COLO668 (cell line): Measurements from ENCODE around the gene SLC9A5.

Experiments
- DNase-seq: peaks from one replicate; lab custom pipeline; 2025; ENCODE audit not compliant: unreplicated experiment; lab: John Stamatoyannopoulos, UW

SLC9A5 gene

DNA sequence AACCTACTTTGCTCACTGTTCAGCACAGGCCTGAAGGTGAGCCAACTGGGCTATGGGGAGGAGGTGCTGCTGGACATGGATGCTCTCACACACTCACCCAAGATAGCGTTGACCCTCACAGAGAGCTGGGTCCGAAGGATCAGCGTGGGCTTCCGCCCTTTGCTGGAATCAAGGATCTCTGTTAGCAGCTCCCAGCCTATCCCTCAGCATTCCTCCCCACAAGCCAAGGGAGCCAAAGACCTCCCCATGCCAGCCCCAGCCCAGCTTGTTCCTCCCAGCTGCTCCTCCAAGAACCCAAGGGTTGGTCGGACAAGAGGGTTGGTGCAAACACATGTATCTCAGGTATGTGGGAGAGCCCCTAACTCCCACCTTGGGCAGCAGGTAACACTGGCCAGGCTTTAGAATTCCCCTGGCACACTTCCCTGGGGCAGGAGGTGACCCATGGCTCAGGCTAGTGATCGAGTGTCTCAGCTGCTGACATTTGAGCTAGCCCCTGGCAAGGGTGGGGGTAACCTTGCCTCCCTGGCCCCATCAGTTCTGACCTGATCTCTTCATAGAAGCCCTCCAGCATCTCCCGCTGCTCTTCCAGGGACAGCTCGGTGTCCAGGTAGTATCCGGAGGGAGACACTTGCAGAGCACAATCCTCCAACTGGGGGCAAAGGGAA, 9.8 kb upstream of the SLC9A5 start:
- DNase-seq = no peak

DNA sequence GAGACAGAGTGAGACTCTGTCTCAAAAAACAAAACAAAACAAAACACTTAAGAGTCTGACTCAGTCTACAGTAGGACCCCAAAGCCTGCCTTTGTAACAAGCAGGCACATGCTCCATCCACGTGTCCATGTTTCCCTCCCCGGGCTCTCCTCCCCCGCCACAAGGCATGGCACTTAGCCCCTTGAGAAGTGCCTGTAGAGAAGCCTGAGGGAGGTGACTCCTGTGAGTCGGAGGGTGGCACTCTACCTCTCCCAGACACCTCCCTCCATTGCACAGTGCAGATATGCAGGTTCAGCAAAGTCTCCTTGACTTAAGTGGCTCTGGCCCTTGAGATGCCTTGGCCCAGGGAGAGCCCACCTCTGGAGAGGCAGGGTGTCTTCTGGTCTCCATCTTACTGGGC, 8.3 kb upstream of the SLC9A5 start:
- DNase-seq = no peak

DNA sequence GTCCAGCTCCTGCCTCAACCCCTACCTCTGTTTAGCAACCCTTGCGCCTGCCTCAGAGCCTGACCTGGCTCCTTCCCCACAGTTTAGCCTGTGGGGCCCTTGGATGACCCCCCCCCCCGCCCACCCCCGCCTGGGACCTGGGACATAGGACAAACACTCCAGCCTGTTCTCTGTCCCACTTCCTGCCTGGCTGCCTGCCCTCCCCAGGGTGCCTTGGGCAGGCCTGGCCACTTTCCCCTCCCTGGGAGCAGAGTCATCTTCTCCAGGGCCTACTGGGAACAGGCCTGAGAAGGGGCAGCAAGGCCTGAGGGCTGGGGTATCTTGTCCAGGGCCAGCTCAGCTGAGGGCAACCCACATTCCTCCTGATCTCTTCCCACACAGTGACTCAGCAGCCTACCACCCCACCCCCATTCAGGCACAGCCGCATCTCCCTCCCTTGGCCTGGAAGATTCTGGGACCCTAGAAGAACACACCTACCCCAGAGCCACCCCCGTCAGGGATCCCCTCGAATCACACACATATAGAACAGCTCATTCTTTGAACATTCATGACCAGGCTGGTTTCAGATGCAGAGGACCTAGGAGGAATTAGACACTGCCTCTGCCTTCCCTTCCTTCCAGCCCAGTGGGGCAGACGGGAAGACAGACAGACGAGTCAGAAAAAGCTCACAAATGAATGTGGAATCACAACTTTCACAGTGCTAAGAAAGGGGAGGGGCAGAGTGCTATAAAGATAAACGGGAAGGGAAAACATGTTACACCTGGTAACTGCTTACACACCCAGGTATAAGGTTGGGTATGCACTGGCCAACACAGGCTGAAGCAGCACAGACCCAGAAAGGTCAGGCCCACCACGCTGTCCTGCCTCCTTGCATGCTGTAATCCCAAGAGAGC, 7.5 kb upstream of the SLC9A5 start:
- no peak for DNase-seq

DNA sequence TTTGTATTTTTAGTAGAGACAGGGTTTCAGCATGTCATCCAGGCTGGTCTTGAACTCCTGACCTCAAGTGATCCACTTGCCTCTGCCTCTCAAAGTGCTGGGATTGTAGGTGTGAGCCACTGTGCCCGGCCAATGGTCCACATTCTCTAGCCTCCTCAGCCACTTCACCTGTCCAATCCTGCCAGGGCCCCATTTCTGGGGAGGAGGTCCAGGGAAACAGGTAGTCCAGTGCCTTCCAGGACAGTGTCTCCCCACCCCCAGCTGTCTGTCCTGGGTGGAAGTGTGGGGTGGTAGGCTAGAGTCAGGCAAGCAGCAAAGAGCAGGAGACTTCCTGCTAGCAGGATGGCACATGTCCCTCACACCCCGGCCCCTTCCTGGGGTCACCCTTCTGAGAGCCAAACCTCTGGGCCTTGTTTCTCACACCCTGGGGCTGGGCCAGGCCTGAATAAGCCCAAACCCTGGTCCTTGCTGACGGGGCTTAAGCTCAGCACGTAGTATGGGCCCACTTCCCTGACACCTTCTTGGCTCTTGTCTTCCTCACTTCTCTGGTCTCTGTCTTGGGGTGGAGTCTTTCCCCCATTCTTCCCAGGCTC, 6.5 kb upstream of the SLC9A5 start:
- DNase-seq = no peak

DNA sequence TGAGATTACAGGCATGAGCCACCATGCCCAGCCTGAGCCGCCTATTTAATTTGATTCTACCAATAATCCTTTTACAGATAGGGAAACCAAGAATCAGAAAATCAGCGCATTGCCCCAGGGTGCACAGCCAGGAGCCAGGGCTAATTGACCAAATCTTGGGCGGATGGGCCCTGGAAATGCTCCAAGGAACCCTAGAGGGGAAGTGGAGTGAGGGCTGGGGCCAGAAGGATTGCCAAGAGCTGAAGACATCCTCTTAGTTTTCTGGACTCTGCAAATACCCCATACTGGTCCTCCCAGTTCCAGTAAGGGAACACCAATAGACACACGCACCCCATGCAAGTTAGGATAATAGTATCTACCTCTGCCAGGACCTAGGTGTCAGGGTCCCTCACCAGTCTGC, 5.3 kb upstream of the SLC9A5 start:
- no peak for DNase-seq

DNA sequence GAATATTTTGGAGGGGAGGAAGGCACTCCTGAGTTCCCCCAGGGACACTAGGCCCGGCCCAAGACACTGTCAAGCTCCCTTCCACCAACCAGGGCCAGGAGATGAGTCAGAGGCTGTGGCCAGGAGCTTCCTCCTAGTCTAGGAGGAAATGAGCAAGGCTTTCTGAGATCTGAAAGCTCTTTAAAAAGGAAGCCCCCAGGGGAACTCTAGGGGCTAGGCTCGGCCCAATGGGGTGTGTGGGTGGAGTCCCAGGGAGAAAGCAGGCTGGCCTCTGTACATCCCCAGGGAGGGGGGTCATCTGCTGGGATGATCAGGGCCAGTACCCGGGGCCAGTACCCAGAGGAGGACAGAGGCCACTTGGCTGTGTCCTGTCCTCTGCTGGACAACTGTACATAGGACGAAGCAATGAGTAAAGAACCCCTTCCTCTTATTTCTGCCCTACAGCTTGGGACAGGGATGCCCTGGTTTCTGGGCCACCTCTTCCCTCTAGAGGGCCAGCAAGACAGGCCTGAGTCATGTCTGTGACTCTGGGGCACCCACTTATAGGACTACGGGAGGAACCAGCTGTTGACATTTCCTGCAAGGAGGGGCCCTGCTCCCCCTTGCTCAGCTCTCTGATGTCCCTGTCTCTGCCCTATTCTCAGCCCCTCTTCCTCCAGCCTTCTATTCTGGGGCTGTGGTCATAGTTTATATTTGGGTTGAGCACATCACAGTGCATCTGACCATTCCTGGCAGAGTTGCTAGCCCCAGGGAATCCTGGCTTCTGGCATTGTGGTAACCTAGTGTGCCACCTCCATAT, 4.2 kb upstream of the SLC9A5 start:
- DNase-seq = no peak

DNA sequence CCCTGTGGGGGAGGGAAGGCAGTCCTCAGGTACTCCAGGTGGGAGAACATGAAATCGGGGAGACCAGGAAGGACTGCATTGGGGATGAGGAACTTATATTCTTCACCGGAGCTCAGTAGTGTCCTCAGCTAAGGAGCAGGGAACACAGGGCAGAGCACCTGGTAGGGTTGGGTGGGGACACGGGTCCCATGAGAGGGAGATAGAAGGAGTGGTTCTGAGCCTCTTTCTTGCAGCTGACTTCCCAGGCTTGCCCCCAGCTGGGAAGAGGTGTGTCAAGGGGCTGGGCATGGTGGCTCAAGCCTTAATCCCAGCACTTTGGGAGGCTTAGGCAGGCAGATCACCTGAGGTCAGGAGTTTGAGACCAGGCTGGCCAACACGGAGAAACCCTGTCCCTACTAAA, 3.6 kb upstream of the SLC9A5 start:
- DNase-seq = no peak

DNA sequence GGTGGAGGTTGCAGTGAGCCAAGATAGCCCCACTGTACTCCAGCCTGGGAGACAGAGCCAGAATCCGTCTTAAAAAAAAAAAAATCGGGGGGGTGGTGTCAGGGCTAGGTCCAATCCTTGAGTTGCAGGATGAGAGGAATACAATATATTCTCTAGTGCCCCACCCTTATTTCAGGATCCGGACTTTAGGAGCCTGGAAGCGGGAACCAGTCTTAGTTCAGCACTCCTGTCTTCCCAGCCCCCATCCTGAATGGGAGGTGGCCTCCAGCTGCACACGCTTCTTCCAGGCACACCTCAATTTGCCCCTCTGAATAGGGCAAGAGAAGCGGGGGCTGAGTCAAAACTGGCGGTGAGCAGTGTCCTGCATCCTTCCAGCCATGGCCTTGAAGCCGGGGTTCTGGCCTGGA, 3.1 kb upstream of the SLC9A5 start:
- no peak for DNase-seq

DNA sequence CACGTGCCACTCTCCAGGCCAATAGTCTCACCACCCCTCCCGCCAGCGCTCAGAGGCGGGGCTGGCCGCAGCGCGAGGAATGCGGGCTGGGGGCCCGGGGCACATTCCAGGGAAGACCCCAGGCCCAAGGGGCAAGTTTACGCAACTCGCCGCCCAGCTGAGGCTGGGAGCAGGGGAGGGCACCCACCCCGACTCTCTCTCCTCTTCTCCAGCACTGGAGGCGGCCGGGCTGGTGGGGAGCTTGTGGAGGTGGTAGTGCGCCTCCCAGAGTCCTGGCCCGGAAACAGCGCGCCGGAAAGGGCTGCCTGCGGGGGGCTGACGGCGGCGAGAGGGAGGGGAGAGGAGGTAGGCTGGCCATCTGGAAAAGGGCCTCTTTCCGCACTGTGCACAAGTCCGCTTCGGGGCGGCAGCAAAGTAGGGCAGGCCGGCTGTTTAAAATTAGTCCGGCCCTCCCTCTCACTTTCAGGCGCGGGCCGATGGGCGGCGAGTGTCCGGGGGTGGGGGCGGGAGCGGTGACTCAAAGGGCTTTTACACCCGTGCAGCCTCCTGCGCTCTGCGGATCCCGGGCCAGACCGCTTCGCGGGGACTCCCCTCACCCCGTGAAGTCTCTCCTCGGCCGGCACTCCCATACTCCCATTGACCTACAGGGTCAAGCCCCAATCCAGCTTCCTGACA, 2.6 kb upstream of the SLC9A5 start:
- DNase-seq = peak; percentile 76

DNA sequence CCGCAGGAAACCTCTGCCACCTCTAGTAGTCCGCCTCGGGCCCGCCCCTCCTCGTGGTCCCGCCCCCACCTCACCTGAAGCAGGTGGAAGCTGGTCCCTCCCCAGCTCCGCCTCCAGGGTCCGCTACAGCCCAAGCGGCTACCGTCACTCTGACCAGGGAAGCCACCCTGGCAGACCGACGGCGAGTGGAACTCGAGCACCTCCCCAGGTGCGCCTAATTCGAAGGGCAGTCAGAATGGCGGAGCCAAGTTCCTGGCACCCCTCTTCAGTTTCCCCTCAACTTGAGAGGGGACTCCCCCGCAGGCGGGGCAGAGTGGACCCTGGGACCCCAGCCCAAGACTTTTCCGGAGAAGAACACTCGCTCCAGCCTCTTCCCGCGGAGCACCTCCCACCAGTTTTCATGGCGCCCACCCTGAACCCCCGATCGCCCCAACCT, 2.0 kb upstream of the SLC9A5 start:
- peak; percentile 93 for DNase-seq

DNA sequence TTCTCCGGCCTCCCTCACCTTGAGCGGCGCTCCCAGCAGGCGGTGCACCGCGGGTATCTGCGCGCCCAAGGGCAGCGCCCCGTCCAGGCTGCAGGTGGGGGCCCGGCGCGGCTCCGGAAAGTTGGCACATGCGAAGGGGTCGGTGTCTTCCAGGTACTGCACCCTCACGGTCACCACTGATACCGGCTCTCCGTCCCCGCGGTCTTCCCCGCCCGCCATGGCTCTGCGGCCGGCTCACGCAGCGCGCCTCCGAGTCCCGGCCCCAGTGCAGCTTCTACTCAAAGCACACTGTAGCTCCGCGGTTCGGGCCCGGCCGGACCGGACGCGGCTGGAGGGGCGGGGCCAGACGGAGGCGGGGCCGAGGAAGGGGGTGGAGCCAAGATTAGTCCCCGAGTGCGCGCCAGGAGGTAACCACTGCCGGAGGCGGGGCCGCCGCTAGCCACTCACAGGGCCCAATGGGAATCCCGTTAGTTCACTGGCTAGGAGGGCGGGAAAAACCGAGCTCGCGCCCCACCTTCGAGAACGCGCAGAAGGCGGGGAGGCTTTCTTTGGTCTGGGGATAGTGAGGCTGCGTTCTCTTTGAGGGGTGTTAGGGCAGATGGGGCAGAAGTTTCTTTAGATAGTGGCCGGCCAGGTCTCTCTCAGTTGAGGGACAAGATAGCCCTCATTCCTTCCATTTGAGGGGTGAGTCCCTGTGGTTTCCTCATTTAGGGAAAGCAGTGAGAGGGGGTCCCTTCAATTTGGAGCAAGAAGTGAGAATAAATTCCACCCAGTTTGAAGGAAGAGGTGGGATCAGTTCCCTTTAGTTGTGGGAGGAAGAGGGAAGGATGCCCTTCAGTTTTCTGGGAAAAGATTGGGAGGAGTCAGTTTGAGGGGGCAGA, 1.3 kb upstream of the SLC9A5 start, which contains the start of gene FHOD1:
FHOD1 (minus strand) TSS at position 290 of the 881 bp plus-strand sequence; CDS start at position 219, 71 bp downstream.
- peak; percentile 86 for DNase-seq

DNA sequence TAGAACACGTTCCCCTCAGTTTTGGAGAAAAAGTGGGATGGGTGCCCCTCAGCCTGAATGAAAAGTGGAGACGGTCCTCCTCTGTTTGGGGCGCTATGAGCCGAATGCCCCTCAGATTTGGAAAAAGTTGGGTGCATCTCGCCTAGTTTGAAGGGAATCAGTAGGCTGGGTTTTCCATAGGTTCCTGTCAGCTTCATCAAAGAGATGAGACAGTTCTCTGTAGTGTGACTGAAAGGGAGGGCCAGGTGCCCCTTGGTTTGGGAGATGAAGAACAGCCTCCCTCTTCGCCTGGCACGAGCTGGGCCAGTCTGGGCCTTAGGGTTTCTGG, 742 bp upstream of the SLC9A5 start:
- no peak for DNase-seq

DNA sequence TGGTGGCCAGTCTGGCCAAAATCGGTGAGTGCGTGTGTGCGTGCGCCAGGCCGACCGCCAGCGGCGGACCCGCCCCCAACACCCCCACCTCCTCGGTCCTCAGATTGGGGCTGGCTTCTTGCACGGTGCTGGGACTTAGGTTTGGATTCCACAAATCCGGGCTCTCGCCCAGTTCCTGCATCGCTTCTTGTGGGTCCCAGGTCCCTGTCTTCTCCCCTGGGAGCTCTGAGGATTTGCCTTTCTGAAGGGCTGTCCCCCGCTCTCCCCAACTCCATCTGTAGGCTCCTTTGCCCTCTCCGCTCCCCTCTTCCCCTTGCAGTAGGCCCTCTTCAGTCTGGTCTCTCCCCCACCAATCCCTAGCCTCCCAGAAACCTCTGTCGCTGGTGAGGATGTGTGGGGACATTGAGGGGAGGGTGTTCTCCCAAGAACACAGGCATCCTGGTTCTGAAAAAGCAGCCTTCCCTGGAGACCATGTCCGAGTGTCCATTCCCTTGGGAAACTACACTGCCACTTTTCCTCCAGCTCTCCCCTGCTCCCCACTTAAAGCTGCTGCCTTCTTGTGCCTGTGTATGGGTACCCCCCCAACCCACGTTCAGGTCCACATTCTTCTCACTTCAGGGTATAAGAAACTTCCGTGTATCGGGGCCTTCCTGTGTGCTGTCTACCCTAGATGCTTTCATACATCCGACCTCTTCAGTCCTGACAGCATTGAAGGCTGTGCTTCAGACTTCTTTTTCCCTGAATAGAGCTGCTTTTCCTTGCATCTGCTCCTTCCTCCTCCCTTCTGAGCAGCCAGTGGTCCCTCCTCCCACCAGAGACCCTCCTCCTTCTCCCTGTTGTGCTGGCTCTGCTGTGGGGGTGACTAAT, 632 bp downstream of the SLC9A5 start:
- DNase-seq = no peak

DNA sequence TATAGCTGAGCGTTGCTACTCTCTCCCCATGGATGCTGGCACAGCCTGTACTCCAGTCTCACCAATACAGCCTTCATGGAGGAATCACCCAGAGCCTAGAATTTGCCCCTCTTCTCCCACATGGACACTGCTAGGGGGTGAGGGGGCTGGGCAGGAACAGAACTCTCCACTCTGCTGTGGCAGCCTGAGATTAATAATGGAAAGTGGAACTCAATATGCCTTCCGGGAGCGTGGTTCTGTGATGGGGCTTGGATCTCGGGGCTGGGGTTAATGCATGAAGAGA, 1.2 kb downstream of the SLC9A5 start:
- no peak for DNase-seq

DNA sequence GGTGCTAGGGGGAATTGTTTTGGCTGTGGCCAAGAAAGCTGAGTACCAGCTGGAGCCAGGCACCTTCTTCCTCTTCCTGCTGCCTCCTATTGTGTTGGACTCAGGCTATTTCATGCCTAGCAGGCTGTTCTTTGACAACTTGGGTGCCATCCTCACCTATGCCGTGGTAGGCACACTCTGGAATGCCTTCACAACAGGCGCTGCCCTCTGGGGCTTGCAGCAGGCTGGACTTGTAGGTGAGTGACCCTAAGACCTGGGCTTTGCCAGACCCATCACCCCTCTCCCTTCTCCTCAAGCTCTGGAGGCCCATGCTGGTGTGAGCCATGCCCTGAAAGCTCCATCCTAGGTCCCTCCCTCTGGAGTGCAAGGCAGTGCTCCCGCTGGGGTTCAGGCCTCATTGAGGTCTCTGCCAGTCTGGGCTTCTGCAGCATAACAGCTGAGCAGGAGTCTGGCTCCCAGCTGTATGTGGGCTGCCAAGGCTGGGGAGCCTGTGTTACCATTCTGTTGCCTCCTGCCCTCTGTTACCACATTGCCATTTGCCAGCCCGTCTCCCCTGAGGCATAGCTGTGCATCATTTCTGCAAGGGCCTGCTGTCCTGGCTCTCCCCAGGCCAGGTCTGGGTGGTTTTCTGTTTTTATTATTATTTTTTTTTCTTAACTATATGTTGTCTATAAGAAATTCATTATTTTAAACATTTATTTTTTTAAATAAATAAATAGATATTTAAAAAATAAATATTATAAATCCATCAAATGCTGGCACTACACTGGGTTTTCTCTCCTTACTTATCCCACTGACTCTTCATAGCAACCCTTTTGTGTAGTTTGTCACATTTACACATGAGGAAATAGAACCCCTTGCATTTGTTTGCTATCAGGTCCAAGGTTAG, 4.1 kb downstream of the SLC9A5 start:
- no peak for DNase-seq

DNA sequence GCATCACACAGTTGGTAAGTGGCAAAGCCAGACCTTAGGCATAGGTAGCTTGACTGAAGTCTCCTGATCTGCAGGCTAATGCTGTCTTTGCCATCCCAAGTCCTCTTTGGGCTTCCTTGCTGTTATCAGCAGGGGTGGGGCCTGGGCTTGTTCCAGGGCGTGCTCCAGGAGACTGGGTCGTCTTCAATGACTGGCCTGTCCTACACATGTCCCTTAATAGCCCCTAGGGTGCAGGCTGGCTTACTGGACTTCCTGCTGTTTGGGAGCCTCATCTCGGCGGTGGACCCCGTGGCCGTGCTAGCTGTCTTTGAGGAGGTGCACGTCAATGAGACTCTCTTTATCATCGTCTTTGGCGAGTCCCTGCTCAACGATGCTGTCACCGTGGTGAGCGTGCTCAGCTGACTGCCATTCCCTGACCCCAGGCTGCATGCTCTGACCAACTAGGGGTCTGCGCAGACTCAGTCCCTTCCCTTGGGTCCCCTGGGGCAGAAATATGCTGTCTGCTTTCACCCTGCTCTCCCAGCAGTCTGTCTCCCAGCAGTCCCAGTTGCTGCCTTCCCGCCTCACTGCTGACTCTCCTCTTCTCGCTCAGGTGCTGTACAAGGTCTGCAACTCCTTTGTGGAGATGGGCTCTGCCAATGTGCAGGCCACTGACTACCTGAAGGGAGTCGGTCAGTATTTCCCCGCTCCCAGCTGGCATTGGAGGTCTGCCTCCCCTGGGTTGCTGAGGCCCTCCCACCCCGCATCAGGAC, 6.2 kb downstream of the SLC9A5 start:
- DNase-seq = no peak

DNA sequence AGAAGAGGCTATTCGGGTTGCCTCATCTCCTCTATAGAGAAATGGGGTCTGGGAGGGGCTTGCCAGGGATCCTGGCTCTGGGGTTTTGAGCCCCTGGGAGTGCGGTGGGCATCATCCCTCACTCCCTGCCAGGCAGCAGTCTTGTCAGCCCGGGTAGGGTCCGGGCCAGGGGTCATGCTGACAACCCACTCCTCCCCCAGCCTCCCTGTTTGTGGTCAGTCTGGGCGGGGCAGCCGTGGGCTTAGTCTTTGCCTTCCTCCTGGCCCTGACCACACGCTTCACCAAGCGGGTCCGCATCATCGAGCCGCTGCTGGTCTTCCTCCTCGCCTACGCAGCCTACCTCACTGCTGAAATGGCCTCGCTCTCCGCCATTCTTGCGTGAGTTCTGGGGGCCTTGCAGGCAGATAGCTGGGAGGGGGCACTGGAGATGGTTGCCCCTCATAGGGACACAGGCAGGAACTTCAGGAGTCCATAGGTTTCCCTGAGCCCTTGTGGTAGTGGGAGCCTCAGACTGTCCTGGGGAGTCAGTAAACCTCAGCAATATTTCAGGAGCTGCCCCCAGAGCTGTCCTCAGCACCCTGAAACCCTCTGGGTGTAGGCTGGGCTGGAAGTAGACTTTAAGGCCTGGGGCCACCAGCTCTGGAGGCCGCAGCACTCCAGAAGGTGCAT, 6.9 kb downstream of the SLC9A5 start:
- DNase-seq = no peak
